Nephron (organoid): ENCODE data around the gene PADI3.

Experiments used
- H3K27ac Mint-ChIP-seq, 3 experiments: 2 replicates each; pipeline ENCODE4 v1.8.0; 2020; ENCODE audit warnings: mixed read lengths in 3 of 3, mild to moderate bottlenecking in 2 of 3, moderate library complexity in 1 of 3
- H3K27me3 Mint-ChIP-seq: 2 replicates; pipeline ENCODE4 v1.8.0; 2021; ENCODE audit warnings: low read depth, mild to moderate bottlenecking, moderate library complexity, mixed read lengths
- H3K36me3 Mint-ChIP-seq: 2 replicates; pipeline ENCODE4 v1.8.0; 2020; ENCODE audit warnings: low read depth, mixed read lengths
- H3K4me1 Mint-ChIP-seq: 2 replicates; pipeline ENCODE4 v1.8.0; 2020; ENCODE audit warnings: mixed read lengths
- H3K4me3 Mint-ChIP-seq, 3 experiments: 2 replicates each; pipeline ENCODE4 v1.8.0; 2020; ENCODE audit warnings: mild to moderate bottlenecking in 3 of 3, mixed read lengths in 3 of 3, moderate library complexity in 2 of 3
- H3K9me3 Mint-ChIP-seq: 2 replicates; pipeline ENCODE4 v1.8.0; 2020; ENCODE audit warnings: mixed read lengths
- TF ChIP-seq, protein P1 (sequence below), 3 experiments: fragments of 200-600 bp; sonication (generic); IDR thresholded peaks; one replicate each; pipeline ENCODE4 v1.5.0; 2021; ENCODE audit warnings: antibody characterized with exemption in 3 of 3; ENCODE audit not compliant: unreplicated experiment in 3 of 3

Gene PADI3

GRCh38 chr1:17204546-17205440, 44.1 kb upstream of the PADI3 start, which contains the start of gene PADI1:
TSS of gene PADI1 (plus strand) at chr1:17205128. CDS start at chr1:17205218, 90 bp downstream.
- H3K9me3 Mint-ChIP-seq: no peaks in the 10 kb centered on the region
- TF ChIP-seq, protein P1, sequence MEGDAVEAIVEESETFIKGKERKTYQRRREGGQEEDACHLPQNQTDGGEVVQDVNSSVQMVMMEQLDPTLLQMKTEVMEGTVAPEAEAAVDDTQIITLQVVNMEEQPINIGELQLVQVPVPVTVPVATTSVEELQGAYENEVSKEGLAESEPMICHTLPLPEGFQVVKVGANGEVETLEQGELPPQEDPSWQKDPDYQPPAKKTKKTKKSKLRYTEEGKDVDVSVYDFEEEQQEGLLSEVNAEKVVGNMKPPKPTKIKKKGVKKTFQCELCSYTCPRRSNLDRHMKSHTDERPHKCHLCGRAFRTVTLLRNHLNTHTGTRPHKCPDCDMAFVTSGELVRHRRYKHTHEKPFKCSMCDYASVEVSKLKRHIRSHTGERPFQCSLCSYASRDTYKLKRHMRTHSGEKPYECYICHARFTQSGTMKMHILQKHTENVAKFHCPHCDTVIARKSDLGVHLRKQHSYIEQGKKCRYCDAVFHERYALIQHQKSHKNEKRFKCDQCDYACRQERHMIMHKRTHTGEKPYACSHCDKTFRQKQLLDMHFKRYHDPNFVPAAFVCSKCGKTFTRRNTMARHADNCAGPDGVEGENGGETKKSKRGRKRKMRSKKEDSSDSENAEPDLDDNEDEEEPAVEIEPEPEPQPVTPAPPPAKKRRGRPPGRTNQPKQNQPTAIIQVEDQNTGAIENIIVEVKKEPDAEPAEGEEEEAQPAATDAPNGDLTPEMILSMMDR (IDR thresholded peaks at IDR 0.05; ENCODE audit: unreplicated experiment in 3 of 3): no peak
- no peak within 1 kb of the TSS for H3K4me3 Mint-ChIP-seq
- H3K4me1 Mint-ChIP-seq: peaks cover 24% of the 10 kb centered on the region
- H3K27me3 Mint-ChIP-seq: peaks cover 13% of the 10 kb centered on the region
- H3K36me3 Mint-ChIP-seq: no peaks in the 10 kb centered on the region
- peak within 1 kb of the TSS in 1 of 3 experiments; percentile 25 for H3K27ac Mint-ChIP-seq

- no peaks in the 10 kb centered on the region for H3K36me3 Mint-ChIP-seq
- H3K27ac Mint-ChIP-seq: peak overlapping the region in 1 of 3 experiments; percentile 25
- H3K27me3 Mint-ChIP-seq: peaks cover 13% of the 10 kb centered on the region
- TF ChIP-seq, protein P1 (IDR thresholded peaks at IDR 0.05; ENCODE audit: unreplicated experiment in 3 of 3): no peak
- H3K9me3 Mint-ChIP-seq: no peaks in the 10 kb centered on the region
- H3K4me3 Mint-ChIP-seq: no peak overlapping the region
- H3K4me1 Mint-ChIP-seq: peaks cover 19% of the 10 kb centered on the region
Measured at GRCh38 chr1:17205652-17206051, 43.2 kb upstream of the PADI3 start.

DNA sequence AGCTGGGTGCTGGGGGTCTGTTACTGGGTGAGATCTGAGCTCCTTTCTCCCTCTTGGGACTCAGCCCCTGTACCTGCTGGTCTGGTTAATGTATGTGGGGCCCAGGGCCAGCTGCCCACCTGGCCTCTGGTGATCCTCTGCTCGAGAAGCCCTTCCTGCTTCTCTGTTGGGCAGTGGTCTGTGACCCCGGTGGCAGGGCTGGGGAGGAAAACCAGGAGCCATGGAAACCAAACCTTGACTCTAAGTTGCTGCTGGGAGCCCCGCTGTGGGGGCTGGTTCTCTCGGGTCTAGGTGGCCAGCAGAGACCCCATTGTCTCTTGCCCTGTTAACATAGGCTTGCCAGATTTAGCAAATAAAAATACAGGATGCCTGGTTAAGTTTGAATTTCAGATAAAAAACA, 42.7 kb upstream of the PADI3 start:
- H3K36me3 Mint-ChIP-seq: no peaks in the 10 kb centered on the region

DNA sequence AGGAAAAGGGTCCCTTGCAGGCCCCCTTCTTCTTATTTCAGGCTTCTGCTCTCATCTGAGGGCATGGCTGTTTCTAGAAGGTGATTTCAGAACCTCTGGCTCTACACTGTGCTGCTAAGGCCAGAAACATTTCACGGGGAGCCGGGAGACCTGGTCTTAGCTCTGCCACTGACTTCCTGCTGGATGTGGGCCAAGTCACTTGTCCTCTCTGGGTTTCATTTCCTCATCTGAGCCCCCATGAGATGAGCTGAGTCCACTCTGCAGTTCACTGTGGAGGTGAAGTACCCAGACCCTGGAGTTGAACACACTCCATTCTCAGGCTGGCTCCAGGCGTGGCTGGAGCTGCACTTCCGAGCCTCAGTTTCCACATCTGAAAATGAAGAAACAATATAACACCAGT, 41.9 kb upstream of the PADI3 start:
- no peaks in the 10 kb centered on the region for H3K9me3 Mint-ChIP-seq
- peaks cover 9% of the 10 kb centered on the region for H3K4me1 Mint-ChIP-seq
- peaks cover 13% of the 10 kb centered on the region for H3K27me3 Mint-ChIP-seq
- no peaks in the 10 kb centered on the region for H3K36me3 Mint-ChIP-seq
- peak overlapping the region in 1 of 3 experiments; percentile 56 for H3K27ac Mint-ChIP-seq
- TF ChIP-seq, protein P1 (IDR thresholded peaks at IDR 0.05; ENCODE audit: unreplicated experiment in 3 of 3): no peak
- H3K4me3 Mint-ChIP-seq: no peak overlapping the region

More for the DNA sequence above, 42.7 kb upstream of the PADI3 start:
- H3K27ac Mint-ChIP-seq: peak overlapping the region in 1 of 3 experiments; percentile 25
- no peaks in the 10 kb centered on the region for H3K9me3 Mint-ChIP-seq
- H3K4me3 Mint-ChIP-seq: no peak overlapping the region
- TF ChIP-seq, protein P1 (IDR thresholded peaks at IDR 0.05; ENCODE audit: unreplicated experiment in 3 of 3): no peak
- peaks cover 13% of the 10 kb centered on the region for H3K27me3 Mint-ChIP-seq
- H3K4me1 Mint-ChIP-seq: peaks cover 14% of the 10 kb centered on the region

DNA sequence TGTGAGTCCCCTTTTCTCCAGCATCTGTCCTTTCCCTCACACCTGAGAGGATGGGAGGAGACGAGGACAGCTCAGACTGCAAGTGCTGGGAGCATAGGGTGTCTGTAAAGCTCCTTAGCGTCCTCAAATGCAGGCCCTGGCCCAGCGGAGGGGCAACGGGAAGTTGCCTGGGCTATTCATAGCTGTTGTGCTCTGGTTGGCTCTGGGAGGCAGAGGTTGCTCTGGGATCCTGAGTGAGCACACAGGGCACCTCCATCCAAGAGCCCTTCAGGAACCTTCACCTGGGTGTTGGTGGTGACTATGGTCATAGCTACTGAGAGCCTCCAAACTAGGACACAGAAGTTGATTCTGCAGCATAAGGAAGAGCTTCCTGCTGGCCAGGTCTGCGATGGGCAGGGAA, 41.4 kb upstream of the PADI3 start:
- TF ChIP-seq, protein P1 (IDR thresholded peaks at IDR 0.05; ENCODE audit: unreplicated experiment in 3 of 3): no peak
- no peaks in the 10 kb centered on the region for H3K9me3 Mint-ChIP-seq
- H3K4me1 Mint-ChIP-seq: peaks cover 13% of the 10 kb centered on the region
- peaks cover 13% of the 10 kb centered on the region for H3K27me3 Mint-ChIP-seq
- no peak overlapping the region for H3K27ac Mint-ChIP-seq
- H3K4me3 Mint-ChIP-seq: no peak overlapping the region
- H3K36me3 Mint-ChIP-seq: no peaks in the 10 kb centered on the region
